ENCODE results near the gene PATL1. TPM values are rescaled to one million over a fixed set of nuclear protein-coding genes. Genes with fewer than 3 reads are reported as not detected.

Gene PATL1
- total and polyA plus RNA-seq, 2 experiments from 2014 or later, result 12.9 to 19.6 TPM

GRCh38 chr11:59617876-59618275 is 51.0 kb downstream of the PATL1 start:
- H3K27me3 ChIP-seq (ENCODE audit: insufficient read depth), result no peaks in the 10 kb centered on the region
- Mint-ChIP-seq H3K36me3 (ENCODE audit: low read depth) (0 out of 3 replicates have a peak, but pooled peaks cover 3% of the 10 kb centered on the region), H3K27ac (no peak overlapping the region), H3K4me3 (no peak overlapping the region), H3K4me1 (peaks cover 8% of the 10 kb centered on the region), H3K9me3 (no peaks in the 10 kb centered on the region), H3K27me3 (ENCODE audit: insufficient read depth, low read depth, poor library complexity) (no peaks in the 10 kb centered on the region)
- H4K20me1 ChIP-seq (replicated peaks; ENCODE audit: insufficient read depth), result peaks cover 9% of the 10 kb centered on the region
- peaks cover 8% of the 10 kb centered on the region for H3K4me1 ChIP-seq (ENCODE audit: insufficient read depth)
- DNase-seq (ENCODE audit: low spot score) (no peak), ATAC-seq (no peak)
- peaks cover 21% of the 10 kb centered on the region for H3K79me2 ChIP-seq (replicated peaks; ENCODE audit: insufficient read depth)
- no peak overlapping the region for H3K4me3 ChIP-seq
- TF ChIP-seq JUNB (IDR thresholded peaks at IDR 0.05; ENCODE audit: unreplicated experiment), result no peak
- no peak for TF ChIP-seq ZNF114 (CRISPR knock-in tag; IDR thresholded peaks at IDR 0.05)
- TF ChIP-seq NANOG (IDR thresholded peaks at IDR 0.05; ENCODE audit: borderline replicate concordance), result no peak
- no peak for TF ChIP-seq CREB1 (CRISPR knock-in tag; IDR thresholded peaks at IDR 0.05; ENCODE audit: low read depth)
- no peak for TF ChIP-seq ETS1 (IDR thresholded peaks at IDR 0.05)
- no peak for TF ChIP-seq STAT1 (IDR thresholded peaks at IDR 0.05; ENCODE audit: unreplicated experiment)
- no peak for TF ChIP-seq EZH2phosphoT487 (IDR thresholded peaks at IDR 0.05; ENCODE audit: unreplicated experiment)
- no peak for TF ChIP-seq CTCF (conservative IDR thresholded peaks at IDR 0.05; ENCODE audit: low read depth in 2 of 2)
- TF ChIP-seq ZNF462 (CRISPR knock-in tag; IDR thresholded peaks at IDR 0.05), result no peak
- no peak overlapping the region for H3K27ac ChIP-seq (ENCODE audit: low read depth)
- H3F3A ChIP-seq (replicated peaks; ENCODE audit: low read depth), result no peaks in the 10 kb centered on the region
- H3K9me2 ChIP-seq (ENCODE audit: insufficient read depth), result no peaks in the 10 kb centered on the region
- no peak overlapping the region for H2AFZ ChIP-seq
- H3K36me3 ChIP-seq (ENCODE audit: insufficient read depth), result no peaks in the 10 kb centered on the region
- H3K4me2 ChIP-seq, result no peak overlapping the region
